ENCODE results near the gene WDR89. TPM values are rescaled to one million over a fixed set of nuclear protein-coding genes. Genes with fewer than 3 reads are reported as not detected.

The WDR89 gene
- total and polyA plus RNA-seq, 7 donors = 5.9 to 12.3 (median 9.7) TPM

DNA sequence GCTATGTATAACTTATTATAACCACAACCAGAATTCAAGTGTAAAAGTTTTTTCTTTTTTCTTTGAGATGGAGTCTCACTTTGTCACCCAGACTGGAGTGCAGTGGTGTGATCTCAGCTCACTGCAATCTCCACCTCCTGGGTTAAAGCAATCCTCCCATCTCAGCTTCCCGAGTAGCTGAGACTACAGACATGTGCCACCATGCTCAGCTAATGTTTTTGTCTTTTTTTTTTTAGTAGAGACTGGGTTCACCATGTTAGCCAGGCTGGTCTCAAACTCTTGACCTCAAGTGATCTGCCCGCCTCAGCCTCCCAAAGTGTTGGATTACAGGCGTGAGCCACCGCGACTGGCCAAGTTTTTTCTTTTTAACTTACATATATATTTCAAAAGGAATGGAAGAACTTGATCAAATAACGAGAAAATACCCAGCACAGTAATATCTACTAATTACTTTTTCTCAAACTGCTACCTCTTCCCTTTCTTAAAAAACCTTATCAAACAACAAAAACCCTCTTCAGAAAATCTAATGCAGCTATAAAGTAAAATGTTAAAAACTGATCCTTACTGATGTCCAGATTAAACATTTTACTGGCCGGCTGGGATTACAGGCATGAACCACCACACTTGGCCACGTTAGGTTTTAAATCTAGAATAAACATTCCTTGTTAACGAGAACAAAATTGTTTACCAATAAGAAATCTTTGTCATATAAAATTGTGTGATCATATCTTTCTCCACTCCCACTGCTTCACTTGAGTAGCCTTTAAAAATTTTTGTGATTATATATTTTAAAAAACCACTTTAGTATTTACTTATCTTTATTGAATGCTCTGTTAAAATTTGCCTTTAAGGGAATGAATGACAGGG, 41.3 kb upstream of the WDR89 start:
- no peaks in the 10 kb centered on the region for H3K4me1 ChIP-seq
- WGBS, 3 donors = 79 to 83% (median 79%) methylated on average over 9 of the region's 9 CpGs
- ATAC-seq (no peak), DNase-seq (no peak)
- TF ChIP-seq, protein P1, sequence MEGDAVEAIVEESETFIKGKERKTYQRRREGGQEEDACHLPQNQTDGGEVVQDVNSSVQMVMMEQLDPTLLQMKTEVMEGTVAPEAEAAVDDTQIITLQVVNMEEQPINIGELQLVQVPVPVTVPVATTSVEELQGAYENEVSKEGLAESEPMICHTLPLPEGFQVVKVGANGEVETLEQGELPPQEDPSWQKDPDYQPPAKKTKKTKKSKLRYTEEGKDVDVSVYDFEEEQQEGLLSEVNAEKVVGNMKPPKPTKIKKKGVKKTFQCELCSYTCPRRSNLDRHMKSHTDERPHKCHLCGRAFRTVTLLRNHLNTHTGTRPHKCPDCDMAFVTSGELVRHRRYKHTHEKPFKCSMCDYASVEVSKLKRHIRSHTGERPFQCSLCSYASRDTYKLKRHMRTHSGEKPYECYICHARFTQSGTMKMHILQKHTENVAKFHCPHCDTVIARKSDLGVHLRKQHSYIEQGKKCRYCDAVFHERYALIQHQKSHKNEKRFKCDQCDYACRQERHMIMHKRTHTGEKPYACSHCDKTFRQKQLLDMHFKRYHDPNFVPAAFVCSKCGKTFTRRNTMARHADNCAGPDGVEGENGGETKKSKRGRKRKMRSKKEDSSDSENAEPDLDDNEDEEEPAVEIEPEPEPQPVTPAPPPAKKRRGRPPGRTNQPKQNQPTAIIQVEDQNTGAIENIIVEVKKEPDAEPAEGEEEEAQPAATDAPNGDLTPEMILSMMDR (IDR thresholded peaks at IDR 0.05) = no peak
- peaks cover 0 to 8% of the 10 kb centered on the region in 2 donors for H3K36me3 ChIP-seq (ENCODE audit: insufficient read depth in 1 of 2, low read depth in 1 of 2)
- H3K27me3 ChIP-seq (ENCODE audit: insufficient read depth in 3 of 3, low read length in 2 of 3) = no peaks in the 10 kb centered on the region
- H3K27ac ChIP-seq = no peak overlapping the region
- intact Hi-C loops (cut with DNase I) = no loop called here
- no peak overlapping the region for H3K4me3 ChIP-seq
- no peaks in the 10 kb centered on the region for H3K9me3 ChIP-seq

DNA sequence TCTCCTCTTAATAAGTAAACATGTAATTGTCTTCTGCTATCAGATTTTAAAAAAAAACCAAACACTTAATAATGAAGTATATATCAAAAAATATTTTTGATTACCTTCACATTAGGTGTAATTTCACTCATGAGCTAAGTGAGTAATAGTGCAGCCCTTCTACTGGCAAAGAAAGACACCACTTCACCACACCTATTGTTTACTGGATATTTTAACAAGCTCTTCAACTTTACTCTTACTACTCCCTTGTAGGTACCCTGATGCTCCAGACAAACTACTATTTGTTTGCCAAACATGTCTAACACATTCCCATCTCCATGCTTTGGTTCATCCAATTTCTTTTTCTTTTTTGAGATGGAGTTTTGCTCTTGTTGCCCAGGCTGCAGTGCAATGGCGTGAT, 36.9 kb upstream of the WDR89 start:
- Histone ChIP-seq H3K9me3 (no peaks in the 10 kb centered on the region), H3K36me3 (ENCODE audit: insufficient read depth in 1 of 2, low read depth in 1 of 2) (peaks cover 0 to 14% of the 10 kb centered on the region in 2 donors), H3K4me3 (no peak overlapping the region), H3K27ac (no peak overlapping the region), H3K4me1 (no peaks in the 10 kb centered on the region), H3K27me3 (ENCODE audit: insufficient read depth in 3 of 3, low read length in 2 of 3) (no peaks in the 10 kb centered on the region)
- TF ChIP-seq, protein P1 (IDR thresholded peaks at IDR 0.05) = no peak
- intact Hi-C loops (cut with DNase I) = no loop called here
- ATAC-seq (no peak), DNase-seq (no peak)
- 97 to 100% (median 100%) methylated on average over 1 of the region's 1 CpG for WGBS, 3 donors

DNA sequence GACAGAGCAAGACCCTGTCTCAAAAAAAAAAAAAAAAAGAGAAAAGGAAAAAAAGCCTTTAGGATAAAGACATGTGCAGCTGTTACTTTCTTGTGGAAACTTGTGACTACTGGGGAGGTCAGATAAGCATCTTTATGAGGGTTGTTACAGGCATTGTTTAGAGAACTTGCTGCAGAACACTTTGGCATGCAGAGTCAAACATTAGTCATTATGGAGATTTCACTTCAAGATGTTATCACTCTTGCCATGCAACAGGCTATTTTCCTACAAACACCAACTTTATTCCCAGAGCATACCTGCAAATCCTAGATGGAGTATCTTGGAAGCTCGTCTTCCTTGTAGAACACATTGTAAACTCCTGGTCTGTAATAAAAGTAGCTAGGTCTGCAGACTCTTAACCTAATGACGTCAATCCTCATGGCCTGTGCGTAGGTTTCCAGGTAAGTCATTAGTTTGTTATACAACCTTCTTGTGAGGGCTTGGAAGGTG, 36.3 kb upstream of the WDR89 start:
- Histone ChIP-seq H3K4me3 (no peak overlapping the region), H3K36me3 (ENCODE audit: insufficient read depth in 1 of 2, low read depth in 1 of 2) (peaks cover 0 to 14% of the 10 kb centered on the region in 2 donors), H3K9me3 (no peaks in the 10 kb centered on the region), H3K27me3 (ENCODE audit: insufficient read depth in 3 of 3, low read length in 2 of 3) (no peaks in the 10 kb centered on the region), H3K4me1 (no peaks in the 10 kb centered on the region), H3K27ac (no peak overlapping the region)
- 81 to 88% (median 83%) methylated on average over 3 of the region's 3 CpGs for WGBS, 3 donors
- DNase-seq = no peak
- no peak for ATAC-seq
- TF ChIP-seq, protein P1 (IDR thresholded peaks at IDR 0.05) = no peak
- intact Hi-C loops (cut with DNase I) = no loop called here

DNA sequence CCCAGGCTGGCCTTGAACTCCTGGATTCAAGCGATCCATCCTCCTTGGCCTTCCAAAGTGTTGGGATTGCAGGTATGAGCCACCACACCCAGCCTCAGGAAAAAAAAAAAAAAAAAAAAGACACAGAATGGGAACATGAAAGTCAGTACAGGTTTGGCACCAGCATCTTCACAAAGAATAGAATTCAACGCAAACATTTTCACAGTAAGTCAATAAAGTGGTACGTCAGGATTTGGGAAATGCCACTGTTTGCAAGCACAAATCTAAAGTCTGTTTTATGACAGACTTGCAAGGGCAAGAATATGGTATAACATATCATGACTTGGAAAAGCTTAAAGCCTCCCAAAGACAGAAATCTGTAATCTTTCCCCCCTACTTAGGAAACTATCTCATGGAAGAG, 34.9 kb upstream of the WDR89 start:
- H3K27me3 ChIP-seq (ENCODE audit: insufficient read depth in 3 of 3, low read length in 2 of 3) = no peaks in the 10 kb centered on the region
- no peaks in the 10 kb centered on the region for H3K4me1 ChIP-seq
- no peak overlapping the region for H3K4me3 ChIP-seq
- intact Hi-C loops (cut with DNase I) = no loop called here
- TF ChIP-seq, protein P1 (IDR thresholded peaks at IDR 0.05) = no peak
- H3K36me3 ChIP-seq (ENCODE audit: insufficient read depth in 1 of 2, low read depth in 1 of 2) = peaks cover 0 to 14% of the 10 kb centered on the region in 2 donors
- no peaks in the 10 kb centered on the region for H3K9me3 ChIP-seq
- ATAC-seq (no peak), DNase-seq (no peak)
- WGBS, 3 donors = 97 to 100% (median 99%) methylated on average over 3 of the region's 3 CpGs
- no peak overlapping the region for H3K27ac ChIP-seq

Measured in psoas muscle (tissue), 8 donors.